HG03558 (cell line): ENCODE data around the gene TMEM181.
"Not testable (repeated sequence)": the region's sequence is repeated elsewhere in the genome, so short reads cannot be mapped to it uniquely, and the experiment has no call there.

Source experiments
- ATAC-seq: cut with Tn5 transposase; IDR thresholded peaks from one replicate; pipeline ENCODE4 v1.9.1; 2021; ENCODE audit warnings: moderate number of reproducible peaks; ENCODE audit not compliant: unreplicated experiment; ENCODE audit errors: extremely low read depth

Gene TMEM181

DNA sequence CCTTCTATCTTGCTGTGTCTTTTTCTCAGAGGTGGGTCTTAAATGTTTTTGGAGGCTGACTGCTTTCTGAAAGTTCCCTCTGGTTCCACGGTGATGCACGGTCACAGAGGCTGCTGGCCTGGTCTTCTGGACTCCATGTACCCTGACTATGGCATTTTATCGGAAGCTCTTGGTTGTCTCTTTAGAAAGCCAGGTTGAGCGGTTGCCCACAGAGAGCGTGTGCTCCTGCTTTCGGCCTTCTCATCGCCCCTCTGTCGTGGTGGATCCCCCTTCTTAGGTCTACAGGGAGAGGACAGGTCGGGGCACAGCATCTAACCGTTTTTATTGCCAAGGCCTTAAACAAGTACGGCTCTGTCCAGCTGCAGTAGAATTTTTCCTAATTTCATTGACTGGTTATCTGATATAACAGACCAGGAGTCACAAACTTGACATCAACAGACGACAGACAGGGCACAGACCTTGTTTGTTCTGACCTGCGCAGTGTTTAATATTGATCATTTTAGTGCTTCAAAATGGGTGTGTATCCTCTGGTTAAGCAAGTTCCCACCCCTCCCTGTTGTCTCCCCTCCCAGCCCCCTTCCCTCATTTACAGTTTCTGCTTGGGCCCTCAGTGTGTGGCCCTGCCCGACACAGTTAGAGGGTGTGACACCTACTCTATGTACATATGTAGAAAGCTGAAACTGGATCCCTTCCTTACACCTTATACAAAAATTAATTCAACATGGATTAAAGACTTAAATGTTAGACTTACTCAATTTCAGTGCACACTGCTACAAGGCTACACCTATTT is 114.6 kb downstream of the TMEM181 start:
- ATAC-seq, result no peak

DNA sequence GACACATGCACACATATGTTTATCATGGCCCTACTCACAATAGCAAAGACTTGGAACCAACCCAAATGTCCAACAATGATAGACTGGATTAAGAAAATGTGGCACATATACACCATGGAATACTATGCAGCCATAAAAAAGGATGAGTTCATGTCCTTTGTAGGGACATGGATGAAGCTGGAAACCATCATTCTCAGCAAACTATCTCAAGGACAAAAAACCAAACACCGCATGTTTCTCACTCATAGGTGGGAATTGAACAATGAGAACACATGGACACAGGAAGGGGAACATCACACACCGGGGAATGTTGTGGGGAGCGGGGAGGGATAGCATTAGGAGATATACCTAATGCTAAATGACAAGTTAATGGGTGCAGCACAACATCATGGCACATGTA is 117.2 kb downstream of the TMEM181 start:
- ATAC-seq, result not testable (repeated sequence)

DNA sequence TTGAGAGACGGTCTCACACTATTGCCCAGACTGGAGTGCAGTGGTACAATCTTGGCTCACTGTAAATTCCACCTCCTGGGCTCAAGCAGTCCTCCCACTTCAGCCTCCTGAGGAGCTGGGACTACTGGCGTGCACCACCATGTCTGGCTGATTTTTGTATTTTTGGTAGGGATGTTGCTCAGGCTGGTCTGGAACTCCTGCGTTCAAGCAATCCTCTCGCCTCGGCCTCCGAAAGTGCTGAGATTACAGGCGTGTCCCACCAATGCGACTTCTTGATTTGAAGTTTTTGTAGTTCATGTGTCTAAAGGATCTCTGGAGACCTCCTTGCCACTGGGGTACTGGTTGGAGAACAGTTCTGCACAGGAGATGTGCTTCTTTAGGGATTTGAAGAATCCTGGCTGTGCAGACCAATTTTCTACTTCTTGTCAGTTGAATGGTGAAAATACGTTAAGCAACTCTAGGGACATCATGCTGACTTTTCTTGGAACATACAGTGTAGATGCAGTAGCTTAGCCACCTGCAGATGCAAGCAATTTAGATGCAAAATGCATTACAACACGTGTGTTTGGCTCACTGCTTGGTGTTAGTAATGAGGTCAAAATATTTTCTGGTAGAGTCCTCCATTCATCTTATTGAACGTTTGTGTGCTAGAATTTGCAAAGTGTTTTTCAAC is 118.2 kb downstream of the TMEM181 start:
- ATAC-seq, result no peak

DNA sequence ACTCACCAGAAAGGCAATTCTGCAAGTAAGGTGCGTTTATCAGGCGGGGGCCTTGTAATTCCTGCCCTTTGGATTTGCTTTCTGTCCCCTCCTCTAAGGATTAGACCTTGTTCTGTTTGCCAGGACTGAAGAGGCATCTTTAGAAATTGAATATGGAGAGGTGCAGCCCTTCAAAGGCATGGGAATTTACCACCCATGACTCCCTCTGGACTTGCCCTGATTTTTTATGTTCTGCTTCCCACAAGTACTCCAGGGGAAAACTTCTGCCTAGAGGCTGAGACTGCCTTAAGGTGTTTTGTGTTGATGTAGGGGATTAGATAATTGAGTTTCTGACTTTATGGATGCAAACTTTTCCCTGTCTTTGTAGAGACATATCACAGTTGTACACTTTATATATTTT is 120.1 kb downstream of the TMEM181 start:
- no peak for ATAC-seq

DNA sequence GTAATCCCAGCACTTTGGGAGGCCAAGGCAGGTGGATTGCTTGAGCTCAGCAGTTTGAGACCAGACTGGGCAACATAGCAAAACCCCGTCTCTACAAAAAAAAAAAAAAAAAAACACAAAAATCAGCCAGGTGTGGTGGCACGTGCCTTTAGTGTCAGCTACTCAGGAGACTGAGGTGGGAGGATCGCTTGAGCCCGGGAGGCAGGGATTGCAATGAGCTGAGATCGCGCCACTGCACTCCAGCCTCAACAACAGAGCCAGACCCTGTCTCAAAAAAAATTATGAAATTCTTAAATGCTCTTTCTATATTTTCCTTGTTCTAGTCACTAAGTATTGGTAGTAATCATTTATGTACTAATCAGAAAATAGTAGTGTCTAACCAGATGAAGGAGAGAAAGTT is 120.6 kb downstream of the TMEM181 start:
- ATAC-seq, result no peak

DNA sequence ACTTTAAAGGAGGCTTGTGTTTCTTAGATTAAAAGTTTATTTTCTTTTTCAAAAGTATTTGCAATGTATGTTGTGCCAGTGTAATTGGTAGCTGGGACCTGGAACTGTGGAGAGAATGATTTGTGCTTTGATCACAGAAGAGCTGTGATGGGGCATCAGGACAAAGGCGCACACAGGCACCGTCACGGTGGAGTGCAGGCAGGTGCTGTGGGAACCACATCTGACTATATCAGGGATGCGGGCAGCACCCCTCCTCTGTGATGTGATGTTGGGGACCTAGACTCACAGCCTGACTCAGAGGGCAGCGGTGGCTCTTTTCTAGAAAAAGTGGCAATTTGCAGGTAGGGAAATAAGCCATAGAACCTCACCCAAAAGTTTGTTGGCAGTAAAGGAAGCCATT is 124.4 kb downstream of the TMEM181 start:
- ATAC-seq, result no peak

DNA sequence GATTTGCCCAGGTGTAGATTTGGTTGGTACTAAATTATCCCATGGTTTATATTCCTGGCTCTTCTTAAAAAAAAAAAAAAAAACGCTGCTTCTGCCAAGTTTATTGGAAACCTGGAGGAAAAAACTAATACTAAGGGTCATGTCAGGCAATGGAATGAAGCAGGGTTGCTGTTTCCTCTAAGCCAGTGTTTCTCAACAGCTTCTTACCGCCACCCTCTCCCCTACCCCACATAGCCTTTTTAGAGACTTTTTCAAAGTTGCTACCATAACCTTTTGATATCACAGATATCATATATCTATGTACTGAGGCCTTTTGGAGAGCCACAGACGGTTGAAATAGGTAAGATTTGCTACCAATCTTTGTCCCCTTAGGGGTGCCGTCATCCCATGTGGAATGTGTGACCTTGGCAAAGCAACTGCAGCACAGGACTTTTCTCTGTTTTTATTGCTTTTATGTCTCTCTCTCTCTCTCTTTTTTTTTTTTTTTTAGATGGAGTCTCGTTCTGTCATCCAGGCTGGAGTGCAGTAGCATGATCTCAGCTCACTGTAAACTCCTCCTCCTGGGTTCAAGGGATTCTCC is 124.9 kb downstream of the TMEM181 start:
- ATAC-seq, result no peak
